Effector memory CD4-positive, alpha-beta T cell (primary cell): ENCODE data around the gene SORCS2.

Experiments
- DNase-seq, 3 donors: peaks; one replicate each; pipeline ENCODE4 v3.0.0-alpha.2; 2020
- H3K27ac ChIP-seq: 2 replicates; pipeline ENCODE4 v1.7.0; 2013; ENCODE audit warnings: mild to moderate bottlenecking, low read length, moderate library complexity; ENCODE audit not compliant: insufficient read depth, poor library complexity, severe bottlenecking
- H3K27me3 ChIP-seq: replicated peaks from 2 replicates; pipeline ENCODE4 v1.7.0; 2013; ENCODE audit warnings: mild to moderate bottlenecking, low read length; ENCODE audit not compliant: insufficient read depth, control insufficient read depth, poor library complexity, severe bottlenecking
- H3K36me3 ChIP-seq: 2 replicates; pipeline ENCODE4 v1.7.0; 2013; ENCODE audit warnings: mild to moderate bottlenecking, low read length, moderate library complexity; ENCODE audit not compliant: control insufficient read depth, insufficient read depth
- H3K4me1 ChIP-seq: 2 replicates; pipeline ENCODE4 v1.7.0; 2013; ENCODE audit warnings: low read length, mild to moderate bottlenecking; ENCODE audit not compliant: control insufficient read depth, insufficient read depth, poor library complexity, severe bottlenecking
- H3K4me3 ChIP-seq: 2 replicates; pipeline ENCODE4 v1.7.0; 2013; ENCODE audit warnings: low read length, low read depth, mild to moderate bottlenecking; ENCODE audit not compliant: insufficient read depth, poor library complexity, severe bottlenecking
- H3K9me3 ChIP-seq: 2 replicates; pipeline ENCODE4 v1.7.0; 2013; ENCODE audit warnings: mild to moderate bottlenecking, low read length, moderate library complexity; ENCODE audit not compliant: control insufficient read depth

SORCS2 gene

GRCh38 chr4:7429601-7430078 lies 237.3 kb downstream of the SORCS2 start:
- no peak overlapping the region for H3K27ac ChIP-seq
- H3K36me3 ChIP-seq: no peaks in the 10 kb centered on the region
- H3K9me3 ChIP-seq: no peaks in the 10 kb centered on the region
- no peak for DNase-seq
- H3K27me3 ChIP-seq: no peaks in the 10 kb centered on the region
- no peak overlapping the region for H3K4me3 ChIP-seq
- H3K4me1 ChIP-seq: no peaks in the 10 kb centered on the region

DNA sequence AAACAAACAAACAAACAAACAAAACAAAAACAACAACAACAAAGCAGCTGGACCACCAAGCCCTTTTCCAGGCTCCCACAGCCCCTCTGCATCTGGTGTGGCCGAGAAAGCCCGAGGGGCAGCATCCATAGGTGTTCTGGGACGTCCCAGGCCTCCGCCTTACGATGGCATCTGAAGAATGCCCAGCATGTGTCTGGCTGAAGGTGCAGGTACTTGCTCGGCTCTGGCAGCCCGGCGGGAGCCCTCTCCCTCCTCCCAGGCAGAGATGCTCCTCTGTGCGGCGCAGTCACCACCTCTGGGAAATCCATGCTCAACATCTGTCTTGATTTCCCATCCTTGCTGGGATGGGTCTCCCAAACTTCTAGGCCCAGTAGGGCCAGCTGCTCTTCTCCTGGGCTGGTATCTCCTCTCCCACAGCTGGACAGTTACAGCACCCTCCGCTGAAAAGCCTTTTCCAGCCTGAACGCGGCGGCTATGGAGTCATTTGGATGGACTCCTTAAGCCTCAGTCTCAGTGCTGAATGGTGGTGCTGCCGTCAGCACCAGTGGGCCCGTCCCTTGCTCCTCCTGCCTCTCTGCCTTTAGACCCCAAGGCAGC lies 238.1 kb downstream of the SORCS2 start:
- no peaks in the 10 kb centered on the region for H3K27me3 ChIP-seq
- no peaks in the 10 kb centered on the region for H3K9me3 ChIP-seq
- no peak overlapping the region for H3K27ac ChIP-seq
- H3K4me1 ChIP-seq: no peaks in the 10 kb centered on the region
- H3K4me3 ChIP-seq: no peak overlapping the region
- no peak for DNase-seq
- H3K36me3 ChIP-seq: no peaks in the 10 kb centered on the region

GRCh38 chr4:7430965-7431695 lies 238.8 kb downstream of the SORCS2 start:
- Histone ChIP-seq H3K27me3 (no peaks in the 10 kb centered on the region), H3K4me3 (no peak overlapping the region), H3K9me3 (no peaks in the 10 kb centered on the region), H3K36me3 (no peaks in the 10 kb centered on the region), H3K4me1 (no peaks in the 10 kb centered on the region), H3K27ac (no peak overlapping the region)
- DNase-seq: no peak

- no peak for DNase-seq
- H3K9me3 ChIP-seq: no peaks in the 10 kb centered on the region
- H3K4me1 ChIP-seq: no peaks in the 10 kb centered on the region
- no peak overlapping the region for H3K27ac ChIP-seq
- H3K4me3 ChIP-seq: no peak overlapping the region
- H3K27me3 ChIP-seq: no peaks in the 10 kb centered on the region
- no peaks in the 10 kb centered on the region for H3K36me3 ChIP-seq
Measured at GRCh38 chr4:7431696-7432530, 239.6 kb downstream of the SORCS2 start.

- no peaks in the 10 kb centered on the region for H3K27me3 ChIP-seq
- no peak overlapping the region for H3K4me3 ChIP-seq
- no peaks in the 10 kb centered on the region for H3K4me1 ChIP-seq
- no peaks in the 10 kb centered on the region for H3K36me3 ChIP-seq
- H3K9me3 ChIP-seq: no peaks in the 10 kb centered on the region
- no peak for DNase-seq
- no peak overlapping the region for H3K27ac ChIP-seq
Measured at GRCh38 chr4:7432531-7433375, 240.4 kb downstream of the SORCS2 start.

DNA sequence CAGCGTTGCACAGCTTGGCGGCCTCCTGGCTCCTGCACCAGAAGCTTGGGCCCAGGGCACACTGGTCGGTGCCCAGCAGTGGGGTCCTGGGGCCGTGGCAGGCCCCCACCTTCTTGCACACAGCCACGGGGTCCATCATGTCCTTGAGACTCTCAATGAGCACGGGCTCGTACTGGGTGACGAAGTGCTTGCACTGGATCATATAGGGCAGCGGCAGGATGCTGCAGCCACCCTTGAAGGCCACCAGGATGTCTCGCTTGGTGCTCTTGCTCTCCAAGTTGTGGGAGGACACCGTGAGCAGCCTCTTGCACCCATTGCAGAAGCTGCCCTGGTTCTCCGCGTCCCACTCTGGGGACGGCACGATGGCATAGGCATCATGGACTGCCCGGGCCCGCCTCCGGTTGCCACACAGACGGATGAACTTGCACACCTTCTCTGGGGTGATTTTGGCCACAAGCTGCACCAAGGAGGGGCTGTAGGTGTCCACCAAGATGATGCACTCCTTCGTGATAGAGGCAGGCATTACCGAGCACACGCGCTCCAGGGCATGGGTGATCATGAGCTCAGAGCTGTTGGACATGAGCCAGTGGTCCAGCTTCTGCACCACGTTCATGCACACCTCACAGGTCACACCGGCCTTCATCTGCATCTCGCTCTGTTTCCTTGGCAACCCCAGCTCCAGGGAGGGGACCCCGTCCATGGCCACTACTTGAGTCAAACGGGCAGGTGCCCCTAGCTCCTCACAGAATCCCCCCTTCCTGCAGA lies 241.2 kb downstream of the SORCS2 start:
- no peaks in the 10 kb centered on the region for H3K9me3 ChIP-seq
- no peaks in the 10 kb centered on the region for H3K36me3 ChIP-seq
- no peak for DNase-seq
- H3K27me3 ChIP-seq: no peaks in the 10 kb centered on the region
- no peak overlapping the region for H3K27ac ChIP-seq
- H3K4me3 ChIP-seq: no peak overlapping the region
- H3K4me1 ChIP-seq: no peaks in the 10 kb centered on the region

GRCh38 chr4:7434141-7434765 lies 241.9 kb downstream of the SORCS2 start:
- H3K4me1 ChIP-seq: no peaks in the 10 kb centered on the region
- H3K36me3 ChIP-seq: no peaks in the 10 kb centered on the region
- H3K27me3 ChIP-seq: no peaks in the 10 kb centered on the region
- no peaks in the 10 kb centered on the region for H3K9me3 ChIP-seq
- H3K4me3 ChIP-seq: no peak overlapping the region
- H3K27ac ChIP-seq: no peak overlapping the region
- no peak for DNase-seq

DNA sequence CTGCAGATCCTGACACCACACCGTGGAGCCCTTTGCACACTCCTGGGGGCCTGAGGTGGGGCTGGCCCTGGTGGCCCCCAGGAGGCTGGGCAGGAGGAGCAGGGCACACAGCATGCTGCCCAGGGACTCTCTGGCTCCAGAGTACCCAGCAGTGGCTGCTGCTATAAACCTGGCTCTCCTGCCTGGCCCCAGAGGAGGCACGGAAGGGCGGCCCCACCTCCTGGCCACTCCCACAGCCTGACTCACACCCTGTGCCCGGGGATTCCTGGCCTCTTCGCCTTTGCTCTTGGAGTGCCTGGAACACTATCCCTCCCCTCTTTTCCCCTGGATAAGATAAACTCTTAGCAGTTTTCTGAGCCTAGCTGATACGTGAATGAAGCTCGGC lies 242.4 kb downstream of the SORCS2 start, which contains the start of gene PSAPL1:
TSS of gene PSAPL1 (minus strand) at position 165 of the 385 bp plus-strand sequence. CDS start at position 114, 51 bp downstream.
- no peaks in the 10 kb centered on the region for H3K27me3 ChIP-seq
- H3K27ac ChIP-seq: no peak within 1 kb of the TSS
- H3K9me3 ChIP-seq: no peaks in the 10 kb centered on the region
- H3K4me3 ChIP-seq: no peak within 1 kb of the TSS
- H3K36me3 ChIP-seq: no peaks in the 10 kb centered on the region
- H3K4me1 ChIP-seq: no peaks in the 10 kb centered on the region
- no peak for DNase-seq
